Mesendoderm (in vitro differentiated cells): ENCODE data around the gene PLPP4.

Experiments used
- DNase-seq: peaks from one replicate; pipeline ENCODE4 v3.0.0; 2013
- H2AK5ac ChIP-seq: 2 replicates; pipeline ENCODE4 v1.6.1; 2013; ENCODE audit warnings: low read length, inconsistent platforms
- H2BK120ac ChIP-seq: 2 replicates; pipeline ENCODE4 v1.6.1; 2013; ENCODE audit warnings: low read depth, mild to moderate bottlenecking, low read length, moderate library complexity, mixed read lengths
- H2BK15ac ChIP-seq: replicated peaks from 2 replicates; pipeline ENCODE4 v1.6.1; 2013; ENCODE audit warnings: low read depth, mild to moderate bottlenecking, moderate library complexity
- H2BK5ac ChIP-seq: 2 replicates; pipeline ENCODE4 v1.6.1; 2013; ENCODE audit warnings: low read length, inconsistent platforms
- H3K18ac ChIP-seq: 2 replicates; pipeline ENCODE4 v1.6.1; 2013; ENCODE audit warnings: mild to moderate bottlenecking, low read length, mixed read lengths
- H3K23ac ChIP-seq: one replicate; pipeline ENCODE4 v1.6.1; 2013; ENCODE audit warnings: low read length
- H3K27ac ChIP-seq: 2 replicates; pipeline ENCODE4 v1.5.1; 2013; ENCODE audit warnings: low read depth, mild to moderate bottlenecking, inconsistent platforms, low read length, moderate library complexity
- H3K27me3 ChIP-seq: 2 replicates; pipeline ENCODE4 v1.6.1; 2013; ENCODE audit warnings: low read length, control low read depth, mild to moderate bottlenecking, inconsistent platforms; ENCODE audit not compliant: insufficient read depth, poor library complexity
- H3K36me3 ChIP-seq: 2 replicates; pipeline ENCODE4 v1.6.1; 2013; ENCODE audit warnings: low read length, inconsistent platforms; ENCODE audit not compliant: control insufficient read depth, insufficient read depth
- H3K4ac ChIP-seq: one replicate; pipeline ENCODE4 v1.6.1; 2013; ENCODE audit warnings: low read depth, mild to moderate bottlenecking, low read length, moderate library complexity
- H3K4me1 ChIP-seq: 2 replicates; pipeline ENCODE4 v1.6.1; 2013; ENCODE audit warnings: low read depth, low read length, inconsistent platforms; ENCODE audit not compliant: control insufficient read depth
- H3K4me2 ChIP-seq: 2 replicates; pipeline ENCODE4 v1.6.1; 2013; ENCODE audit warnings: low read length
- H3K4me3 ChIP-seq: 2 replicates; pipeline ENCODE4 v1.5.1; 2013; ENCODE audit warnings: mild to moderate bottlenecking, low read length
- H3K56ac ChIP-seq: one replicate; pipeline ENCODE4 v1.6.1; 2013; ENCODE audit warnings: low read length
- H3K79me1 ChIP-seq: 2 replicates; pipeline ENCODE4 v1.6.1; 2013; ENCODE audit warnings: low read length, inconsistent platforms
- H3K79me2 ChIP-seq: 2 replicates; pipeline ENCODE4 v1.6.1; 2013; ENCODE audit warnings: mild to moderate bottlenecking, low read length; ENCODE audit not compliant: control insufficient read depth, insufficient read depth
- H3K9ac ChIP-seq: 2 replicates; pipeline ENCODE4 v1.6.1; 2013; ENCODE audit warnings: low read length, inconsistent platforms
- H4K5ac ChIP-seq: one replicate; pipeline ENCODE4 v1.6.1; 2013; ENCODE audit warnings: low read length
- H4K8ac ChIP-seq: one replicate; pipeline ENCODE4 v1.6.1; 2013; ENCODE audit warnings: low read depth, mild to moderate bottlenecking, control low read depth, low read length, moderate library complexity
- WGBS: extraction: QIAGEN DNeasy Blood & Tissue Kit; methylation state at CpG from one replicate; pipeline ENCODE4 v1.1.7; 2013; ENCODE audit warnings: low lambda C conversion rate, missing lambda C conversion rate; ENCODE audit not compliant: insufficient coverage; ENCODE audit errors: extremely low coverage; 5-methylcytosine and 5-hydroxymethylcytosine counted together

PLPP4 gene

GRCh38 chr10:120632942-120633341 is 175.9 kb downstream of the PLPP4 start:
- H3K4me1 ChIP-seq: peaks cover 2% of the 10 kb centered on the region
- H3K4ac ChIP-seq: no peak overlapping the region
- no peak overlapping the region for H3K9ac ChIP-seq
- no peaks in the 10 kb centered on the region for H3K27me3 ChIP-seq
- no peak overlapping the region for H3K56ac ChIP-seq
- H4K5ac ChIP-seq: no peak overlapping the region
- H3K79me1 ChIP-seq: no peaks in the 10 kb centered on the region
- no peak overlapping the region for H2BK15ac ChIP-seq
- no peak overlapping the region for H2BK5ac ChIP-seq
- DNase-seq: no peak
- no peak overlapping the region for H4K8ac ChIP-seq
- H3K18ac ChIP-seq: no peak overlapping the region
- no peak overlapping the region for H3K27ac ChIP-seq
- H3K23ac ChIP-seq: no peak overlapping the region
- H2BK120ac ChIP-seq: no peak overlapping the region
- H3K4me3 ChIP-seq: no peak overlapping the region
- no CpG with 5 or more reads among the region's 3 CpGs for WGBS
- no peak overlapping the region for H2AK5ac ChIP-seq
- H3K36me3 ChIP-seq: no peaks in the 10 kb centered on the region
- no peaks in the 10 kb centered on the region for H3K79me2 ChIP-seq
- no peak overlapping the region for H3K4me2 ChIP-seq

- H3K27me3 ChIP-seq: no peaks in the 10 kb centered on the region
- no peak overlapping the region for H4K5ac ChIP-seq
- H3K4me3 ChIP-seq: no peak overlapping the region
- DNase-seq: peak; percentile 80
- no peak overlapping the region for H2AK5ac ChIP-seq
- H2BK120ac ChIP-seq: no peak overlapping the region
- H3K4me1 ChIP-seq: no peaks in the 10 kb centered on the region
- no peaks in the 10 kb centered on the region for H3K36me3 ChIP-seq
- H3K27ac ChIP-seq: no peak overlapping the region
- H3K79me1 ChIP-seq: no peaks in the 10 kb centered on the region
- no peak overlapping the region for H2BK5ac ChIP-seq
- H3K9ac ChIP-seq: no peak overlapping the region
- no peak overlapping the region for H4K8ac ChIP-seq
- H2BK15ac ChIP-seq: no peak overlapping the region
- no CpG with 5 or more reads among the region's 12 CpGs for WGBS
- H3K4ac ChIP-seq: no peak overlapping the region
- no peak overlapping the region for H3K18ac ChIP-seq
- H3K79me2 ChIP-seq: no peaks in the 10 kb centered on the region
- no peak overlapping the region for H3K23ac ChIP-seq
- no peak overlapping the region for H3K56ac ChIP-seq
- H3K4me2 ChIP-seq: no peak overlapping the region
These were observed 177.6 kb downstream of the PLPP4 start for GRCh38 chr10:120634659-120635058.
